ENCODE results near the gene CHTF18.

GRCh38 chr16:799111-799947 is 10.9 kb downstream of the CHTF18 start:
- no peak for TF ChIP-seq CTCF (conservative IDR thresholded peaks at IDR 0.05; ENCODE audit: low read length)
- no peak for TF ChIP-seq EZH2phosphoT487 (IDR thresholded peaks at IDR 0.05; ENCODE audit: borderline replicate concordance, low read depth, low read length)

Measured in OCI-LY7 (cell line).